GM04503 (cell line): ENCODE results near the gene INO80C.
"Not testable (repeated sequence)": the region's sequence is repeated elsewhere in the genome, so short reads cannot be mapped to it uniquely, and the experiment has no call there.

Experiments used
- DNase-seq: peaks from one replicate; pipeline ENCODE4 v3.0.0-alpha.2; 2012; ENCODE audit warnings: low read depth

The INO80C gene

GRCh38 chr18:35459997-35460396 lies 37.8 kb downstream of the INO80C start:
- no peak for DNase-seq

GRCh38 chr18:35458677-35459441 lies 38.9 kb downstream of the INO80C start:
- DNase-seq, result no peak

- no peak for DNase-seq
These were observed 39.5 kb downstream of the INO80C start for GRCh38 chr18:35458271-35458670.

- no peak for DNase-seq
These were observed 40.5 kb downstream of the INO80C start for GRCh38 chr18:35457140-35457704.

GRCh38 chr18:35455926-35456763 lies 41.6 kb downstream of the INO80C start:
- DNase-seq, result no peak

- no peak for DNase-seq
These were observed 43.0 kb downstream of the INO80C start for GRCh38 chr18:35454803-35455202.

- not testable (repeated sequence) for DNase-seq
These were observed 44.7 kb downstream of the INO80C start for GRCh38 chr18:35453065-35453464.

- DNase-seq, result no peak
These were observed 45.8 kb downstream of the INO80C start for GRCh38 chr18:35451916-35452315.

- DNase-seq, result no peak
These were observed 46.7 kb downstream of the INO80C start for GRCh38 chr18:35451032-35451431.

- DNase-seq, result no peak
These were observed 53.1 kb downstream of the INO80C start for GRCh38 chr18:35444636-35445035.

- no peak for DNase-seq
These were observed 53.9 kb downstream of the INO80C start for GRCh38 chr18:35443847-35444246.

- DNase-seq, result no peak
These were observed 54.3 kb downstream of the INO80C start for GRCh38 chr18:35443434-35443833.

GRCh38 chr18:35442701-35443100 lies 55.1 kb downstream of the INO80C start:
- DNase-seq, result no peak

- no peak for DNase-seq
These were observed 55.7 kb downstream of the INO80C start for GRCh38 chr18:35441857-35442595.

GRCh38 chr18:35438480-35439234 lies 59.1 kb downstream of the INO80C start:
- DNase-seq, result no peak

GRCh38 chr18:35437836-35438235 lies 59.9 kb downstream of the INO80C start:
- DNase-seq, result no peak

- no peak for DNase-seq
These were observed 61.6 kb downstream of the INO80C start for GRCh38 chr18:35436076-35436649.

GRCh38 chr18:35435401-35435800 lies 62.4 kb downstream of the INO80C start:
- DNase-seq, result no peak

GRCh38 chr18:35432565-35433001 lies 65.2 kb downstream of the INO80C start:
- no peak for DNase-seq

- no peak for DNase-seq
These were observed 66.4 kb downstream of the INO80C start for GRCh38 chr18:35431374-35431741.

- no peak for DNase-seq
These were observed 66.9 kb downstream of the INO80C start for GRCh38 chr18:35430721-35431373.
